ENCODE data around the gene LYPD1.

GRCh38 chr2:132651115-132652045, 18.6 kb downstream of the LYPD1 start:
- TF ChIP-seq CTCF (IDR thresholded peaks at IDR 0.05) = no peak
- TF ChIP-seq POLR2A (IDR thresholded peaks at IDR 0.05) = no peak
